HepG2 (cell line): ENCODE measurements around the gene LAMC1. TPM values are rescaled to one million over a fixed set of nuclear protein-coding genes. Genes with fewer than 3 reads are reported as not detected.

ENCODE experiments used
- ATAC-seq: fragments of 200-7000 bp; cut with Tn5 transposase; 3 replicates; pipeline ENCODE4 v1.9.1; 2020; ENCODE audit warnings: mild to moderate bottlenecking, moderate library complexity
- BruUV-seq: library from RNA; stranded (reverse); fragments of 400-500 nt; replicated peaks from 2 replicates; lab custom pipeline; 2021; lab: Mats Ljungman, UMichigan
- CTCF ChIA-PET: fragments of 300-600 bp; formaldehyde crosslinking; extraction: SDS; loops from one replicate; lab custom pipeline; 2021; ENCODE audit warnings: low total read pairs, inconsistent platforms, low intra/inter-chr PET ratio; lab: Yijun Ruan, JAX
- POLR2A ChIA-PET: fragments of 350-600 bp; sonication (Branson Sonifier 250); formaldehyde crosslinking; loops from one replicate; lab custom pipeline; 2020; ENCODE audit warnings: antibody characterized with exemption, inconsistent platforms; lab: Yijun Ruan, JAX
- DNase-seq: peaks from one replicate; pipeline ENCODE4 v3.0.0-alpha.2; 2015; ENCODE audit warnings: low spot score
- FAIRE-seq: peaks from 3 replicates; lab custom pipeline; 2011; peaks lifted over from hg19 to GRCh38; lab: Jason Lieb, UNC
- H2AFZ ChIP-seq: one replicate; pipeline ENCODE4 v1.6.1; 2011; ENCODE audit warnings: low read length, inconsistent platforms
- H3K27ac ChIP-seq: fragments of 300-600 bp; 3 replicates; pipeline ENCODE4 v1.8.0; 2011; ENCODE audit warnings: mixed run types, mild to moderate bottlenecking, mixed read lengths, low read length, inconsistent platforms; ENCODE audit not compliant: insufficient read depth; ENCODE audit errors: extremely low read length
- H3K27me3 ChIP-seq, 2 experiments: fragments of 200-600 bp in 1 of 2; 2 replicates in 1 of 2; 3 replicates in 1 of 2; pipeline versions ENCODE4 v1.6.0 to v1.8.0; 2011; ENCODE audit warnings: low read length in 2 of 2, mild to moderate bottlenecking in 2 of 2, moderate library complexity in 2 of 2, inconsistent platforms in 1 of 2; ENCODE audit not compliant: insufficient read depth in 2 of 2, control insufficient read depth in 1 of 2
- H3K36me3 ChIP-seq, 2 experiments: fragments of 200-600 bp in 1 of 2; replicated peaks in 1 of 2; 2 replicates in 1 of 2; 3 replicates in 1 of 2; pipeline versions ENCODE4 v1.5.1 to v1.8.0; 2011; ENCODE audit warnings: low read length in 2 of 2, inconsistent platforms in 1 of 2; ENCODE audit not compliant: insufficient read depth in 2 of 2, control insufficient read depth in 1 of 2
- H3K4me1 ChIP-seq: 2 replicates; pipeline ENCODE4 v1.5.1; 2012; ENCODE audit warnings: low read length, inconsistent platforms; ENCODE audit not compliant: insufficient read depth
- H3K4me2 ChIP-seq: 2 replicates; pipeline ENCODE4 v1.6.0; 2011; ENCODE audit warnings: low read depth, low read length, inconsistent platforms
- H3K4me3 ChIP-seq, 3 experiments: fragments of 200-600 bp in 1 of 3; sonication (generic), shearing (Covaris generic) in 1 of 3; replicated peaks in 1 of 3; 2 replicates each; pipeline ENCODE4 v1.5.1; 2011 to 2016; ENCODE audit warnings: low read length in 3 of 3, inconsistent platforms in 2 of 3, low read depth in 2 of 3, mild to moderate bottlenecking in 2 of 3, control low read depth in 1 of 3, mixed read lengths in 1 of 3; ENCODE audit not compliant: insufficient read depth in 1 of 3
- H3K79me2 ChIP-seq: one replicate; pipeline ENCODE4 v1.6.1; 2011; ENCODE audit warnings: low read length, inconsistent platforms; ENCODE audit not compliant: insufficient read depth
- H3K9ac ChIP-seq: 2 replicates; pipeline ENCODE4 v1.6.0; 2011; ENCODE audit warnings: mild to moderate bottlenecking, low read depth, low read length, inconsistent platforms; ENCODE audit not compliant: insufficient read depth
- H3K9me3 ChIP-seq: 2 replicates; pipeline ENCODE4 v1.5.1; 2012; ENCODE audit warnings: mild to moderate bottlenecking, low read length
- H4K20me1 ChIP-seq: 2 replicates; pipeline ENCODE4 v1.6.0; 2011; ENCODE audit warnings: inconsistent platforms, mild to moderate bottlenecking, low read length, moderate library complexity; ENCODE audit not compliant: insufficient read depth
- ETS1 ChIP-seq: sonication (generic); formaldehyde crosslinking; IDR thresholded peaks from 2 replicates; pipeline ENCODE4 v1.4.0; 2020; ENCODE audit warnings: missing genetic modification reagents
- IRX3 ChIP-seq: sonication (generic); formaldehyde crosslinking; IDR thresholded peaks from 2 replicates; pipeline ENCODE4 v1.8.1; 2023; ENCODE audit warnings: mild to moderate bottlenecking, low read depth, missing genetic modification reagents, borderline replicate concordance
- JDP2 ChIP-seq: sonication (generic); formaldehyde crosslinking; IDR thresholded peaks from 2 replicates; pipeline ENCODE4 v1.8.1; 2022; ENCODE audit warnings: missing genetic modification reagents, borderline replicate concordance
- NR0B2 ChIP-seq: sonication (generic); formaldehyde crosslinking; IDR thresholded peaks from 2 replicates; pipeline ENCODE4 v1.4.0; 2020; ENCODE audit warnings: mild to moderate bottlenecking, missing genetic modification reagents
- PPARG ChIP-seq: conservative IDR thresholded peaks from 2 replicates; pipeline ENCODE4 v1.6.1; 2016; ENCODE audit warnings: missing biosample characterization, missing genetic modification reagents
- STAG1 ChIP-seq: sonication (generic); formaldehyde crosslinking; IDR thresholded peaks from 2 replicates; pipeline ENCODE4 v1.4.0; 2020; ENCODE audit warnings: missing genetic modification reagents
- SUZ12 ChIP-seq: fragments of 150-350 bp; IDR thresholded peaks from 2 replicates; pipeline ENCODE4 v1.6.1; 2014; ENCODE audit warnings: low read depth, low read length
- ZMYM3 ChIP-seq: sonication (generic); formaldehyde crosslinking; IDR thresholded peaks from 2 replicates; pipeline ENCODE4 v1.5.1; 2020; ENCODE audit warnings: mild to moderate bottlenecking, missing genetic modification reagents
- ZNF318 ChIP-seq: sonication (generic); formaldehyde crosslinking; IDR thresholded peaks from 2 replicates; pipeline ENCODE4 v1.4.0; 2020; ENCODE audit warnings: mild to moderate bottlenecking, missing genetic modification reagents
- ZSCAN31 ChIP-seq: sonication (generic); formaldehyde crosslinking; IDR thresholded peaks from 2 replicates; pipeline ENCODE4 v1.5.0; 2020; ENCODE audit warnings: low read depth, mild to moderate bottlenecking, missing genetic modification reagents
- WGBS: methylation state at CpG from one replicate; pipeline ENCODE4 v1.1.6; 2017; ENCODE audit warnings: low lambda C conversion rate; 5-methylcytosine and 5-hydroxymethylcytosine counted together
- in situ Hi-C: cut with HindIII; loops from 2 replicates; pipeline ENCODE4 v1.10.0; 2017; ENCODE audit warnings: low pct_unique_long_range_greater_than_20kb; ENCODE audit not compliant: extremely low pct_ligation_motif_present
- intact Hi-C: fragments of 100-400 bp; cut with micrococcal nuclease; formaldehyde crosslinking; loops from one replicate; pipeline ENCODE4 v1.10.0; 2022; ENCODE audit not compliant: unreplicated experiment
- polyA plus RNA-seq, 8 experiments: library from polyadenylated mRNA; depleted of rRNA in 3 of 8; stranded (reverse) in 7 of 8; unstranded in 1 of 8; fragments of >200 nt; fragmentation: Illumina TruSeq in 4 of 8; extraction: Trizol in 4 of 8; gene quantifications; 2 replicates each; pipeline versions ENCODE4 v1.2.1 to v1.2.3, GENCODE V29; 2011 to 2016; ENCODE audit warnings: low read depth in 4 of 8, missing spikeins in 1 of 8, mixed read lengths in 1 of 8; ENCODE audit not compliant: insufficient read depth in 1 of 8
- total RNA-seq, 5 experiments: library from RNA; depleted of rRNA; stranded (reverse); fragments of >200 nt; fragmentation: Illumina TruSeq; extraction: Trizol; gene quantifications; 2 replicates each; pipeline ENCODE4 v1.2.3, GENCODE V29; 2016; ENCODE audit warnings: low read depth in 1 of 5
- TF ChIP-seq, protein P1 (sequence below): IDR thresholded peaks from 2 replicates; pipeline ENCODE4 v1.6.1; 2016; ENCODE audit warnings: control low read depth
- TF ChIP-seq, protein P2 (sequence below): sonication (generic); formaldehyde crosslinking; IDR thresholded peaks from 2 replicates; pipeline ENCODE4 v1.5.1; 2020; ENCODE audit warnings: mild to moderate bottlenecking, moderate library complexity, missing genetic modification reagents

The LAMC1 gene
- total and polyA plus RNA-seq, 2 of the 13 experiments (the other 11 are each of a cell fraction or from before 2014, with no cell fraction given): 58.5 to 137 TPM

DNA sequence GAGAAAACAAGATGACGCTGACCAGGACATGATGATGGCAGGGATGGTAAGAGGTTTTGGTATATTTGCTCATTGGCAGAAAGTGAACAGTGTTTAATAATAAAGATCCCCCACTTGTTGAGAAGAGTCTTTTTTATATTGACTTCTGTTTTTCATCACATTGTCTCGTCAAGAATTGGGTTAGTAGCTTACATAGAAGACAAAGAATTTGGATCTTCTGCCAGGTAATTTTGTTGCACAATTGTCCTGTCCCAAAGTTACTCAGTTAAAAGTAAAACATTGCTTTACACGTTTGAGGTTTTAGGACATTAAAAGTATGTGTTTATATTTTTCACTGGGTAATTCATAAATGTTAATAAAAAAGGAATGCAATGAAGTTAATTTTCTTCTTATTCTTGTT, 114.6 kb downstream of the LAMC1 start:
- Histone ChIP-seq H2AFZ (no peak overlapping the region), H3K4me1 (peaks cover 23% of the 10 kb centered on the region), H3K27me3 (no peaks in the 10 kb centered on the region), H3K36me3 (peaks cover 18 to 63% of the 10 kb centered on the region in 2 experiments), H3K79me2 (no peaks in the 10 kb centered on the region), H3K9ac (no peak overlapping the region), H3K9me3 (no peaks in the 10 kb centered on the region), H3K27ac (no peak overlapping the region), H3K4me3 (no peak overlapping the region), H4K20me1 (no peaks in the 10 kb centered on the region), H3K4me2 (no peak overlapping the region)
- no TSS peak for BruUV-seq
- ATAC-seq: no peak
- ChIA-PET POLR2A (no interaction called here), CTCF (no interaction called here)
- in situ Hi-C loops (loop anchor here (25.0 kb wide), 1 partner anchor 275 kb away; no protein-coding TSS in a partner anchor), intact Hi-C loops (loop anchor here (5.0 kb wide), 2 partner anchors 115 to 175 kb away; partner anchors contain the start of gene LAMC1)
- no peak for FAIRE-seq
- WGBS: 97% methylated on average over 3 of the region's 3 CpGs
- no peak for DNase-seq
- TF ChIP-seq SUZ12: no peak
- TF ChIP-seq JDP2 (CRISPR knock-in tag): no peak
- TF ChIP-seq, protein P1, sequence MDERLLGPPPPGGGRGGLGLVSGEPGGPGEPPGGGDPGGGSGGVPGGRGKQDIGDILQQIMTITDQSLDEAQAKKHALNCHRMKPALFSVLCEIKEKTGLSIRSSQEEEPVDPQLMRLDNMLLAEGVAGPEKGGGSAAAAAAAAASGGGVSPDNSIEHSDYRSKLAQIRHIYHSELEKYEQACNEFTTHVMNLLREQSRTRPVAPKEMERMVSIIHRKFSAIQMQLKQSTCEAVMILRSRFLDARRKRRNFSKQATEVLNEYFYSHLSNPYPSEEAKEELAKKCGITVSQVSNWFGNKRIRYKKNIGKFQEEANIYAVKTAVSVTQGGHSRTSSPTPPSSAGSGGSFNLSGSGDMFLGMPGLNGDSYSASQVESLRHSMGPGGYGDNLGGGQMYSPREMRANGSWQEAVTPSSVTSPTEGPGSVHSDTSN (CRISPR knock-in tag): no peak
- no peak for TF ChIP-seq NR0B2 (CRISPR knock-in tag)
- no peak for TF ChIP-seq ZNF318 (CRISPR knock-in tag)
- no peak for TF ChIP-seq IRX3 (CRISPR knock-in tag)
- TF ChIP-seq, protein P2, sequence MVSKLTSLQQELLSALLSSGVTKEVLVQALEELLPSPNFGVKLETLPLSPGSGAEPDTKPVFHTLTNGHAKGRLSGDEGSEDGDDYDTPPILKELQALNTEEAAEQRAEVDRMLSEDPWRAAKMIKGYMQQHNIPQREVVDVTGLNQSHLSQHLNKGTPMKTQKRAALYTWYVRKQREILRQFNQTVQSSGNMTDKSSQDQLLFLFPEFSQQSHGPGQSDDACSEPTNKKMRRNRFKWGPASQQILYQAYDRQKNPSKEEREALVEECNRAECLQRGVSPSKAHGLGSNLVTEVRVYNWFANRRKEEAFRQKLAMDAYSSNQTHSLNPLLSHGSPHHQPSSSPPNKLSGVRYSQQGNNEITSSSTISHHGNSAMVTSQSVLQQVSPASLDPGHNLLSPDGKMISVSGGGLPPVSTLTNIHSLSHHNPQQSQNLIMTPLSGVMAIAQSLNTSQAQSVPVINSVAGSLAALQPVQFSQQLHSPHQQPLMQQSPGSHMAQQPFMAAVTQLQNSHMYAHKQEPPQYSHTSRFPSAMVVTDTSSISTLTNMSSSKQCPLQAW (CRISPR knock-in tag): no peak
- TF ChIP-seq ZMYM3 (CRISPR knock-in tag): no peak
- TF ChIP-seq ETS1 (CRISPR knock-in tag): no peak
- TF ChIP-seq PPARG (CRISPR knock-in tag): no peak
- no peak for TF ChIP-seq ZSCAN31 (CRISPR knock-in tag)
- TF ChIP-seq STAG1: no peak
